Activated naive CD4-positive, alpha-beta T cell treated with anti-CD3 and anti-CD28 coated beads, Interleukin-2, amount 50 U/mL, for 24 hours (primary cell): ENCODE results near the gene AJUBA.
A peak's percentile ranks its signal among the peaks of the same experiment; 100 is the strongest.

Experiments
- H3K27ac Mint-ChIP-seq: one replicate; pipeline ENCODE4 v1.8.0; 2021; ENCODE audit warnings: mild to moderate bottlenecking, mixed read lengths
- H3K27me3 Mint-ChIP-seq: one replicate; pipeline ENCODE4 v1.8.0; 2021; ENCODE audit warnings: mixed read lengths
- H3K36me3 Mint-ChIP-seq: one replicate; pipeline ENCODE4 v1.8.0; 2021; ENCODE audit warnings: mixed read lengths
- H3K4me1 Mint-ChIP-seq: one replicate; pipeline ENCODE4 v1.8.0; 2021; ENCODE audit warnings: mixed read lengths
- H3K4me3 Mint-ChIP-seq: one replicate; pipeline ENCODE4 v1.8.0; 2021; ENCODE audit warnings: mild to moderate bottlenecking, mixed read lengths
- H3K9me3 Mint-ChIP-seq: one replicate; pipeline ENCODE4 v1.8.0; 2021; ENCODE audit warnings: mixed read lengths

The AJUBA gene

DNA sequence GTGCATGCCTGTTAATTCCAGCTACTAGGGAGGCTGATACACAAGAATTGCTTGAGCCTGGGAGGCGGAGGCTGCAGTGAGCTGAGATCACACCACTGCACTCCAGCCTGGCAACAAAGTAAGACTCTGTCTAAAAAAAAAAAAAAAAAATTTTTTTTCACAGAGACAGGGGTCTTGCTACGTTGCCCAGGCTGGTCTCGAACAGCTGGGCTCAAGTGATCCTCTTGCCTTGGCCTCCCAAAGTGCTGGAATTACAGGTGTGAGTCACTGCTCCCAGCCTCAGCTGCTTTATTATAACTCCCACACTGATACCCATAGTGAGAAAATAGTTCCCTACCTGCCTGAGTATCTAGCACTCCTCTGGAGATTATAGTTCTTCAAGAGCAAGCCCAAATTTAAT lies 36.7 kb downstream of the AJUBA start:
- H3K36me3 Mint-ChIP-seq, result peaks cover 12% of the 10 kb centered on the region
- H3K27me3 Mint-ChIP-seq, result no peaks in the 10 kb centered on the region
- no peak overlapping the region for H3K4me3 Mint-ChIP-seq
- no peaks in the 10 kb centered on the region for H3K4me1 Mint-ChIP-seq
- H3K9me3 Mint-ChIP-seq, result no peaks in the 10 kb centered on the region
- H3K27ac Mint-ChIP-seq, result no peak overlapping the region

DNA sequence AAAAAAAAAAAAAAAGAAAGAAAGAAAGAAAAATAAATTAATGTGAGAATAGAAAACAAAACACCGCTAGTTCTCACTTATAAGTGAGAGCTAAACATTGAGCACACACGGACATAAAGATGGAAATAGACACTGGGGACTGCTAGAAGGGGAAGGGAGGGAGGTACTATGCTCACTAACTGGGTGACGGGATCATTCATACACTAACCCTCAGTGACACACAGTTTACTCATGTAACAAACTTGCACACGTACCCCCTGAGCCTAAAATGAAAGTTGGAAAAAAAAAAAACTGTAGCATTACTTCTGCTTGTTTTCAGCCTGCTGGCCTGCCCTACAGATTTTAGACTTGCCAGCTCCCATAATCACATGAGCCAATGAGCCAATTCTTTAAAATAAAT lies 42.7 kb downstream of the AJUBA start:
- Mint-ChIP-seq H3K27me3 (no peaks in the 10 kb centered on the region), H3K9me3 (no peaks in the 10 kb centered on the region), H3K4me1 (no peaks in the 10 kb centered on the region), H3K27ac (no peak overlapping the region), H3K4me3 (no peak overlapping the region), H3K36me3 (peaks cover 2% of the 10 kb centered on the region)

DNA sequence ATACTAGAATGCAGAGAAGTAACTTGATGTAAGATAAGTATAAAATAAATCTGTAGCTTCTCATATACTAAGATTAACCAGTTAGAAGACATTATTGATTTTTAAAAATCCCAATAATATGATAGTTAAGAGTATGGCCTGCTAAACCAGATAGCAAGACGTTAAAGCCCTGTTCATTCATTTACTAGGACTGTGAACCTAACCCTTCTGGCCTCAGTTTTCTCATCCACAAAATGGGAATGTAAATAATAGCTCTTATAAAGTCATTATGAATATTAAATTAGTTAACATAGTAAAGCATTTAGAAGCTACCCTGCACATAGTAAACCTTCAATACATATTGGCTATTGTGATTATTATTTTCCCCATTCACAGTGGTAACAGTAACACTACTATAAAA lies 47.2 kb downstream of the AJUBA start:
- no peak overlapping the region for H3K4me3 Mint-ChIP-seq
- H3K27me3 Mint-ChIP-seq, result no peaks in the 10 kb centered on the region
- peaks cover 9% of the 10 kb centered on the region for H3K4me1 Mint-ChIP-seq
- H3K36me3 Mint-ChIP-seq, result no peaks in the 10 kb centered on the region
- H3K27ac Mint-ChIP-seq, result no peak overlapping the region
- no peaks in the 10 kb centered on the region for H3K9me3 Mint-ChIP-seq

DNA sequence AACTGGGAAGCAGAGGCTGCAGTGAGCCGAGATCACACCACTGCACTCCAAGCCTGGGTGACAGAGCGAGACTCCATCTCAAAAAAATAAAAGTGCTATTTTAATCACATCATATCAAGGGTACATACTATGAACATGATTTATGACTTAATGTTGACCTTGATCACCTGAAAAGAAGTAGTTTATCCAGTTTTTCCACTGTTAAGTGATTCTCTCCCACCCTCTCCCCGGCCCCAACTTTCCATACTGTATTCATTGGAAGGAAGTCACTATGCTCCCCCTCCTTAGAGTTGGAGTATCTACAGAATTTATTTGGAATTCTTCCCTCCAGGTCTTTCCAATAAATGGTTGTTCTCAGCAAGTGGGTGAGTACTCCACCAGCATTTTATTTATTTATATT lies 50.2 kb downstream of the AJUBA start:
- H3K27me3 Mint-ChIP-seq, result no peaks in the 10 kb centered on the region
- H3K4me1 Mint-ChIP-seq, result peaks cover 19% of the 10 kb centered on the region
- H3K27ac Mint-ChIP-seq, result no peak overlapping the region
- no peak overlapping the region for H3K4me3 Mint-ChIP-seq
- H3K36me3 Mint-ChIP-seq, result peaks cover 3% of the 10 kb centered on the region
- no peaks in the 10 kb centered on the region for H3K9me3 Mint-ChIP-seq

DNA sequence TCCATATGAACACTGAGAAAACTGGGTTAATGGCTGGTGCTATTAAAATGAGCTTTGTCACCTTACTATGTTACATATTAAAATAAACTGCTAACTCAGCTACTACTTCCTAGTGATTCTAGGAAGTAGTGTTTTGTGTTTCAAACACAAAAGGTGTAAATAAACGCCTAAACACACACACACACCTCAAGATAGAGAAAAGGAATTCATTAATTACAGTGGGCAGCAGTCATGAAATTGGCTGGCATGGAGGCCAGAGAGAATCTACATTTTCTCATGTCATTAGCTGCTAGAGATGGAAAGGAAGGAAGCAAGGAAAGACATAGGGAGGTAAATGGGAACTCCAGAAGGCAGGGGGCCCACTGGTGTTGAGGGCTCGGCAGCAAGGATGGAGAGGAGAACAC lies 52.4 kb downstream of the AJUBA start:
- H3K27ac Mint-ChIP-seq, result no peak overlapping the region
- no peaks in the 10 kb centered on the region for H3K9me3 Mint-ChIP-seq
- H3K36me3 Mint-ChIP-seq, result peaks cover 15% of the 10 kb centered on the region
- peaks cover 34% of the 10 kb centered on the region for H3K4me1 Mint-ChIP-seq
- H3K27me3 Mint-ChIP-seq, result no peaks in the 10 kb centered on the region
- H3K4me3 Mint-ChIP-seq, result no peak overlapping the region

DNA sequence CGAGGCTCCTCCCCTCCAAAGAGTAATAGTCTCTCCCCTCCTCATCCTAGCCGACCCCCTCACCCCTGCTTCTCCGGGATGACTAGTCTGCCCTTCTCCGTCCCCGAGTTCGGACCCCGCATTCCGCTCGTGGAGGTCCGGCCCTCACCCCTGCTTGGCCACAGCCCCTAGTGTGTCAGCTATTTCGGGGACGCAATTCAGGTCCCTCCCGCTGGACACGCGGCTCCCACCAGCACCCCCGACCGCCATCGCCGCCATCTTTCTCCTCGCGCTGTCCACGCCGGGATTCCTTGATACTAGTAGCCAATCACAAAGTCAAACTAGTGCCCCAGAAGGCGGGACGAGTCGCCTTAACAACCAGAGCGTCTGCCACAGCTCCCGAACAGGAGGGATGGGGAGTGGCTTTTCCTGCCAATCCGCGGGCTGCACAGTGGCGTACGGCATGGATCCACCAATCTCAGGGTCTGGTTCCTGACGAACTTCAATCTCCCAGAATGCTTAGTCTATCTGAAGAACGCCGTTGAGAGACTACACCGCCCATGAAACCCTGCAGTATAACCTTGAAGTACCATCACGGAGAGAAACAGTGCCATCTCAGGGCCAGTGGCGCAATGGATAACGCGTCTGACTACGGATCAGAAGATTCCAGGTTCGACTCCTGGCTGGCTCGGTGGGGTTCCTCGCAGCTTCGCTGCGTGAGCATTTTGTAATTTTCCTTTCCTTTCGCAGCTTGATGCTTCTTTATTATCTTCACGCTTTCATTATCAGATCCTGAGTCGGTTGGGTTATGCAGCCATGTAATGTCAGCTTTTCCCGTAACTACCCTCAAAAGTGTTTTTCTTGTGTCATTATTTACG lies 53.0 kb downstream of the AJUBA start, which contains the start of gene PRMT5:
PRMT5 (minus strand) TSS at position 273 of the 857 bp plus-strand sequence; CDS start at position 258, 15 bp downstream.
- no peak within 1 kb of the TSS for H3K4me3 Mint-ChIP-seq
- H3K27me3 Mint-ChIP-seq, result no peaks in the 10 kb centered on the region
- peaks cover 18% of the 10 kb centered on the region for H3K36me3 Mint-ChIP-seq
- H3K4me1 Mint-ChIP-seq, result peaks cover 34% of the 10 kb centered on the region
- no peaks in the 10 kb centered on the region for H3K9me3 Mint-ChIP-seq
- no peak within 1 kb of the TSS for H3K27ac Mint-ChIP-seq

DNA sequence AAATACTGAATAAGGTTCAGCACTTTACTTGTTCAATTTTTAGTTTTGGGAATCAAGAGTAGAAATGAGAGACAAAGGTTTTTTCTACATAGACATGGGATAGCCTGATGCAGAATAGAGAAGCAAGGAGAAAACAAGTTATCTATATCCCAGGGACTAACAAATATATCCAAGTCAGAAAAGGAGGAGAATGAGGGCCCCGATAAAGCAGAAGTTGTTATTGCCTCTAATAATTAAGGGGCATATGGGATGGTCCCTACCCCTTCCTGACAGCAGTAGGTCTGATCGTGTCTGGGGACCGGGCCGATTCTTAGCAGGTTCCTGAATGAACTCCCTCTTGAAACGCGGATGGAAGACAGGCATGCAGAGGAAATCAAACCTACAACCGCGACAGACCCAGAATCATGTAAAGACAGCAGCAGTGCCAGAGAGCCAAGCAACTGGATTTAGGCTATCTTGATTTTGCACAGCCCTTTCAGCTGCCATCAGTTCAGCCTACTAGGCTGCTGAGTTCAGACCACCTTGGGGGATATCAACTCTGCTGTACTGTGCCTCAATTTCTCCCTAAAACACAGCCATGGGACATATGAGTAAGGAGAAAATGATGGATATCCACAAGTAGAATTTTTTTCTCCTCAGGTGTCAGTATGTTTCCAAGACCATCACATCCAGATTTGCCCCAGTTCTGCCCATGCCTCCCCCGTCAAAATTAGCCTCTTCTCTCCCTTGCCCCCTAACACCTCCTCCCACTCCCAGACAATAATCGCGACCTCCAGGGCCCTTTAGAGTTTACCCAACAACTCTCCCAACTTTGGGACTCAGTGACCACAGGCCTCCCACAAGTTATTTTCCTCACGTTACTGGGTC lies 53.9 kb downstream of the AJUBA start:
- Mint-ChIP-seq H3K27ac (no peak overlapping the region), H3K9me3 (no peaks in the 10 kb centered on the region), H3K4me3 (no peak overlapping the region), H3K4me1 (peaks cover 34% of the 10 kb centered on the region), H3K36me3 (peaks cover 22% of the 10 kb centered on the region), H3K27me3 (no peaks in the 10 kb centered on the region)

DNA sequence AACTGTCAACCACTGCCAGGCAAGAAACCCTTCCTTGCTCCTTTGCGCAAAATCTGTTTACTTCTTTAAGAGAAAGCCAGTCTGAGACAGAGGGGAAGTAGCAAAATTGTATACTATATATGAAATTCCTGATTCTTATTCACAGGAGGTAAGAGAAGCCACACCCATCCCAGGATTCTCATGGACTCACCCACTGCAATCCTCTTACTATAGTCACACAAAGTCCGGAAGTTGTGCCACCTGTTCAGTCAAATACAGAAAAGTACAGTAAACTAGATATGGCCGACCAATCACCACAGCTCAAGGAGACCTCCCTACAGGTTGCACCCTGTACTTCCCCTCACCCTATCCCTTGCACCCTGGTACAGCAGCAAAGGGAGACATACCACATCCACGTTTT lies 56.0 kb downstream of the AJUBA start:
- Mint-ChIP-seq H3K27me3 (no peaks in the 10 kb centered on the region), H3K9me3 (no peaks in the 10 kb centered on the region), H3K36me3 (peaks cover 28% of the 10 kb centered on the region), H3K4me1 (peaks cover 34% of the 10 kb centered on the region), H3K4me3 (peak overlapping the region; percentile 39), H3K27ac (peak overlapping the region; percentile 41)

DNA sequence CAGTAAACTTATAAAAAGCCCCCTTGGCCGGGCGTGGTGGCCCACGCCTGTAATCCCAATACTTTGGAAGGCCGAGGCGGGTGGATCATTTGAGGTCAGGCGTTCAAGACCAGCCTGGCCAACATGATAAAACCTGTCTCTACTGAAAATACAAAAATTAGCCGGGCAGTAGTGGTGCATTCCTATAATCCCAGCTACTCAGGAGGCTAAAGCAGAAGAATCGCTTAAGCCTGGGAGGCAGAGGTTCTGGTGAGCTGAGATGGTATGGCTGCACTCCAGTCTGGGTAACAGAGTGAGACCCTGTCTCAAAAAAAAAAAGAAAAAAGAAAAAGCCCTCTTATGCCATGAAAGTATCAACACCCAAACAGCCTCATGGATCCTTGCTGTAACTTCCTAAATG lies 56.8 kb downstream of the AJUBA start:
- Mint-ChIP-seq H3K4me1 (peaks cover 34% of the 10 kb centered on the region), H3K9me3 (no peaks in the 10 kb centered on the region), H3K4me3 (no peak overlapping the region), H3K36me3 (peaks cover 33% of the 10 kb centered on the region), H3K27ac (no peak overlapping the region), H3K27me3 (no peaks in the 10 kb centered on the region)

DNA sequence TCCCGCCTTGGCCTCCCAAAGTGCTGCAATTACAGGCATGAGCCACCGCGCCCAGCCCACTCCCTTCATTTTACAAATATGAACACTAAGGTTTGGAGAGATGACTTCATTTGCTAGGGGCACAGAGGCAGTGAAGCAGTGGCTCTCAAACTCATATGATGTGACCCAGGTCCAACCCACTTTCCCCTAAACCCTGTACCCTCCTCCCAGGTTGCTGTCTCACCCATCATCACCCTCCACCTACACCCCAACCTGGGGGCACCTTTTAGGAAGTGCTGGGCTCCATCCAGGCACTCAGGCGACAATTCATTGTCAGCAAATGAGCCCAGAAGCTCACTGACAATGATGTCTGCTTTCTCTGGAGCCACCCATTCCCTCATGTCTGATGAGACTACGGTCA lies 58.6 kb downstream of the AJUBA start:
- Mint-ChIP-seq H3K36me3 (peaks cover 33% of the 10 kb centered on the region), H3K4me3 (no peak overlapping the region), H3K9me3 (no peaks in the 10 kb centered on the region), H3K27me3 (no peaks in the 10 kb centered on the region), H3K4me1 (peaks cover 45% of the 10 kb centered on the region), H3K27ac (no peak overlapping the region)

DNA sequence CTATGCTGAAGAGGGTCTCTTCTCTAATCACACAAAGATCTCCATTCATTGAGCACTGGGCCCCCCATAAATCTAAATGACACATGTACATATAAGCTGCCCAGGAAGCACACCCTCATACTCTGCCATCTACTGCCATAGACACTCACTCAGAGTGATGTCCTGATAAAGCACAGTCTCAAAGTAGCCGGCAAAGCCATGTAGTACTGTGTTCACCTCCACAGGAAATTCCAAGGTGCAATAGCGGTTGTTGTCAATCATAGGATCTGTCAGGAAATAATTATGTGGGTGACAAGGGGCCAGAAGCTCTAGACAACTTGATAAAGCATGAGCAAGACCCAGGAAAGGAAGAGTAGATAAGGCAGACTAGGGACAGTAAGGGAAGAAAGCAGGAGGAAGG lies 60.1 kb downstream of the AJUBA start:
- Mint-ChIP-seq H3K4me1 (peaks cover 46% of the 10 kb centered on the region), H3K9me3 (no peaks in the 10 kb centered on the region), H3K27ac (no peak overlapping the region), H3K36me3 (peaks cover 31% of the 10 kb centered on the region), H3K4me3 (no peak overlapping the region), H3K27me3 (no peaks in the 10 kb centered on the region)
